Subcutaneous adipose tissue (tissue), 4 donors: ENCODE data around the gene P2RX5. TPM values are rescaled to one million over a fixed set of nuclear protein-coding genes. Genes with fewer than 3 reads are reported as not detected.

ENCODE experiments used
- CTCF ChIP-seq: fragments of 450-650 bp; IDR thresholded peaks from one replicate; pipeline ENCODE4 v1.5.1; 2016; ENCODE audit warnings: low read depth, mild to moderate bottlenecking, control low read depth, antibody characterized with exemption, moderate library complexity
- total RNA-seq, 4 donors: library from RNA; depleted of rRNA; stranded (reverse); fragments of >200 nt; gene quantifications; one replicate each; pipeline ENCODE4 v1.1.0, GENCODE V29; 2016

P2RX5 gene
- total RNA-seq, 4 donors from 2014 or later = 0.68 TPM; not detected in 3

GRCh38 chr17:3626831-3627768, 68.9 kb downstream of the P2RX5 start:
- TF ChIP-seq CTCF = no peak

Other genes with a start within 250 kb of the P2RX5 start
- gene SPATA22, start 224.3 kb downstream of the P2RX5 start, total RNA-seq = 1 to 10 TPM in 2 of 4 donors, under 1 TPM in 2; 0.51 to 2.6 (median 0.96) TPM
- 1 to 10 TPM; 3.4 to 6.6 (median 5.6) TPM for gene ASPA, start 220.2 kb downstream of the P2RX5 start, total RNA-seq
- gene TRPV3, start 138.3 kb downstream of the P2RX5 start, total RNA-seq = 1 to 10 TPM in 3 of 4 donors, under 1 TPM in 1; 0.16 to 2.8 (median 1.3) TPM
- gene TRPV1, start 86.7 kb downstream of the P2RX5 start, total RNA-seq = 1 to 10 TPM; 4.2 to 6.8 (median 5.1) TPM
- 10 to 100 TPM in 3 of 4 donors, 1 to 10 TPM in 1; 7.3 to 16.8 (median 10.8) TPM for gene SHPK, start 59.9 kb downstream of the P2RX5 start, total RNA-seq
- gene CTNS, start 59.4 kb downstream of the P2RX5 start, total RNA-seq = 10 to 100 TPM; 16.8 to 28.2 (median 23.6) TPM
- gene TAX1BP3, start 27.6 kb downstream of the P2RX5 start, total RNA-seq = 10 to 100 TPM; 62.2 to 90.1 (median 76.9) TPM
- 10 to 100 TPM; 14.5 to 17.2 (median 15.3) TPM for gene EMC6, start 27.3 kb downstream of the P2RX5 start, total RNA-seq
- under 1 TPM in 3 of 4 donors, not detected in 1; 0.33 to 0.44 (median 0.34) TPM for gene HASPIN, start 27.7 kb upstream of the P2RX5 start, total RNA-seq
- gene ITGAE, start 105.0 kb upstream of the P2RX5 start, total RNA-seq = 10 to 100 TPM; 19.8 to 48.3 (median 30.8) TPM
- gene NCBP3, start 150.1 kb upstream of the P2RX5 start, total RNA-seq = 10 to 100 TPM; 21.6 to 26.4 (median 23.6) TPM
- gene CAMKK1, start 196.9 kb upstream of the P2RX5 start, total RNA-seq = 1 to 10 TPM; 3.2 to 6.6 (median 3.8) TPM
- 1 to 10 TPM in 3 of 4 donors, under 1 TPM in 1; 0.94 to 9.3 (median 1.8) TPM for gene P2RX1, start 220.3 kb upstream of the P2RX5 start, total RNA-seq